Esophagus squamous epithelium (tissue), 4 donors: Measurements from ENCODE around the gene LAP3.

Experiments
- POLR2A ChIP-seq, 4 donors: fragments of 450-650 bp; IDR thresholded peaks; one replicate each; pipeline ENCODE4 v1.6.1; 2017; ENCODE audit warnings: antibody characterized with exemption in 4 of 4, mild to moderate bottlenecking in 4 of 4, moderate library complexity in 3 of 4
- TF ChIP-seq, protein P1 (sequence below), 6 experiments: fragments of 450-650 bp in 4 of 6; fragments of 200-600 bp in 2 of 6; sonication (generic) in 2 of 6; IDR thresholded peaks; one replicate each; pipeline ENCODE4 v1.5.1; 2016 to 2019; ENCODE audit warnings: antibody characterized with exemption in 6 of 6, mild to moderate bottlenecking in 4 of 6, moderate library complexity in 4 of 6

DNA sequence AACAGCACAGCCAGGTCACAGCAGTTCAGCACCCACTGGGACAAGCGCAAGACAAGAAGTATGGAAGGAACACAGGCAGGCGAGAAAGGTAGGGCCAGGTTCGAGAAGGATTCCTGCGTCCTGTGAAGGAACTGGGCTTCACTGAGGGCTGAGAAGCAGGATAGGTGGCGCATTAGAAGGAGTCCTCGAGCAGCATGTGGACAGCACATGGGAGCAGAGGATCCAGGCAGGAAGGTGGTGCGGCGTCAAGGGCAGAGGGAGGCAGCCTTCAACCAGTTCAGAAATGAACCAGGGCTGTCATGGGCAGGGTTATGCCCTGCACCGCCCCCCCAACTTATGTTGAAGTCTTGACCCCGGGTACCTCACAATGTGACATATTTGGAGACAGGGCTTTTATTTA is 30.8 kb upstream of the LAP3 start:
- TF ChIP-seq, protein P1, sequence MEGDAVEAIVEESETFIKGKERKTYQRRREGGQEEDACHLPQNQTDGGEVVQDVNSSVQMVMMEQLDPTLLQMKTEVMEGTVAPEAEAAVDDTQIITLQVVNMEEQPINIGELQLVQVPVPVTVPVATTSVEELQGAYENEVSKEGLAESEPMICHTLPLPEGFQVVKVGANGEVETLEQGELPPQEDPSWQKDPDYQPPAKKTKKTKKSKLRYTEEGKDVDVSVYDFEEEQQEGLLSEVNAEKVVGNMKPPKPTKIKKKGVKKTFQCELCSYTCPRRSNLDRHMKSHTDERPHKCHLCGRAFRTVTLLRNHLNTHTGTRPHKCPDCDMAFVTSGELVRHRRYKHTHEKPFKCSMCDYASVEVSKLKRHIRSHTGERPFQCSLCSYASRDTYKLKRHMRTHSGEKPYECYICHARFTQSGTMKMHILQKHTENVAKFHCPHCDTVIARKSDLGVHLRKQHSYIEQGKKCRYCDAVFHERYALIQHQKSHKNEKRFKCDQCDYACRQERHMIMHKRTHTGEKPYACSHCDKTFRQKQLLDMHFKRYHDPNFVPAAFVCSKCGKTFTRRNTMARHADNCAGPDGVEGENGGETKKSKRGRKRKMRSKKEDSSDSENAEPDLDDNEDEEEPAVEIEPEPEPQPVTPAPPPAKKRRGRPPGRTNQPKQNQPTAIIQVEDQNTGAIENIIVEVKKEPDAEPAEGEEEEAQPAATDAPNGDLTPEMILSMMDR (IDR thresholded peaks at IDR 0.05): no peak
- TF ChIP-seq POLR2A (IDR thresholded peaks at IDR 0.05): no peak
